ENCODE results near the gene CLDN18.

CLDN18 gene

GRCh38 chr3:138019281-138020069 lies 9.5 kb downstream of the CLDN18 start:
- FAIRE-seq (no peak), DNase-seq (ENCODE audit: extremely low spot score, insufficient read length, low read depth) (no peak)

DNA sequence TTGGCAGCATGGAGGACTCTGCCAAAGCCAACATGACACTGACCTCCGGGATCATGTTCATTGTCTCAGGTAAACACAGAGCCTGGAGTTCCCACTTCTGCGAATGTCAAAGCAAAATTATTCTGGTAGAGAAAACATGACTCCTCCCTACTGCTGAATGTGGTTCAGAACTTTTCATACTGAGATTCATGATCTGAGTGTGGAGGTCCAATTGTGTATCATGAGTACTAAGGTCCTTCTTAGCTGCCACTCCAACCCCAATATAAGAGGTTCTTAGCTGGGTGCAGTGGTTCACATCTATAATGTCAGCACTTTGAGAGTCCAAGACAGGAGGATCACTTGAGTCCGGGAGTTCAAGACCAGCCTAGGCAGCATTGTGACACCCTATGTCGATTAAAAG lies 13.8 kb downstream of the CLDN18 start:
- no peak for DNase-seq (ENCODE audit: extremely low spot score, insufficient read length, low read depth)
- FAIRE-seq = no peak

DNA sequence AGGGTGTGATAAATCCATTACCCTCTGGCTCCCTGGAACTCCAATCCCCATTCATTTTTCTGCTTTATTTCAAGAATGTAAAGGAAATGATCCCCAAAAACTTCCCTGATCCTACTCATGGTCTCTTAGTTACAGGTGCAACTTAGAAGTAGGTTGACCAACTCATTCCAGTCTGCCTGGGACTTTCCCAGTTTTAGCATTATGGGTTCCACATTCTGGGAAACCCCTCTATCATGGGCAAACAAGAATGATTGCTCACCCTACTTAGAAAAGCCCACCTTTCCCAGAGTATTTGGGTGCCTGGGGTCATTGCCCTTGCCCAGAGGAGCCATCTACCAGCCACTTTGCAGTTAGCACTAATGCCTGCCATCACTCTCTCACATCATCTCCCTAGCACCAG lies 15.6 kb downstream of the CLDN18 start:
- DNase-seq (ENCODE audit: extremely low spot score, insufficient read length, low read depth) (no peak), FAIRE-seq (peak; percentile 63)

DNA sequence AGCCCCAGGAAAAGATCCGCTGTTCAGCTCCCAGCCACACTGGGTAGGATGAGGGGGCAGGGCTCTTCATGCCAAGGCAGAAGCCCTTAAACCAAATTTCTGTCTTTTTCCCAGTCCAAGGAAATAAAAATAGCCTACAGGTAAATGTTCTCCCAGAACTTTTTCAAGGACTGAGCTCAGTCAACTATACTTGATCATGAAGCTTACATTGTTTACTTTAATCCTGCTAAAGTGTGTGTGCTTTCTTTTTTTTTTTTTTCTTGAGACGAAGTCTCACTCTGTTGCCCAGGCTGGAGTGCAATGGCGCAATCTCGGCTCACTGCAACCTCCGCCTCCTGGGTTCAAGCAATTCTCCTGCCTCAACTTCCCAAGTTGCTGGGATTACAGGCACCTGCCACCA lies 17.9 kb downstream of the CLDN18 start:
- FAIRE-seq (no peak), DNase-seq (ENCODE audit: extremely low spot score, insufficient read length, low read depth) (no peak)

DNA sequence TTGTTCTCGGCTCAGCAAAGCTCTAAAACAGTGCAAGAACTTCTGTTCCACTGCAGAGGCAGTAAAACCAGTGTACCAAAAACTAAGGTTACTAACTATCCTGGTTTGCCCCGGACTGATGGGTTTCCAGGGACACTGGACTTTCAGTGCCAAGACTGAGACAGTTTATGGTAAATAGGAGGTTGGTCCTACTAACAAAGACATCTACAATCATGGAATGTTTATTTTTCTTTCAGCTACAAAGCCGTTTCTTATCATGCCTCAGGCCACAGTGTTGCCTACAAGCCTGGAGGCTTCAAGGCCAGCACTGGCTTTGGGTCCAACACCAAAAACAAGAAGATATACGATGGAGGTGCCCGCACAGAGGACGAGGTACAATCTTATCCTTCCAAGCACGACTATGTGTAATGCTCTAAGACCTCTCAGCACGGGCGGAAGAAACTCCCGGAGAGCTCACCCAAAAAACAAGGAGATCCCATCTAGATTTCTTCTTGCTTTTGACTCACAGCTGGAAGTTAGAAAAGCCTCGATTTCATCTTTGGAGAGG lies 20.8 kb downstream of the CLDN18 start:
- FAIRE-seq = no peak
- no peak for DNase-seq (ENCODE audit: extremely low spot score, insufficient read length, low read depth)

GRCh38 chr3:138031536-138031935 lies 21.6 kb downstream of the CLDN18 start:
- FAIRE-seq (peak; percentile 53), DNase-seq (ENCODE audit: extremely low spot score, insufficient read length, low read depth) (no peak)

DNA sequence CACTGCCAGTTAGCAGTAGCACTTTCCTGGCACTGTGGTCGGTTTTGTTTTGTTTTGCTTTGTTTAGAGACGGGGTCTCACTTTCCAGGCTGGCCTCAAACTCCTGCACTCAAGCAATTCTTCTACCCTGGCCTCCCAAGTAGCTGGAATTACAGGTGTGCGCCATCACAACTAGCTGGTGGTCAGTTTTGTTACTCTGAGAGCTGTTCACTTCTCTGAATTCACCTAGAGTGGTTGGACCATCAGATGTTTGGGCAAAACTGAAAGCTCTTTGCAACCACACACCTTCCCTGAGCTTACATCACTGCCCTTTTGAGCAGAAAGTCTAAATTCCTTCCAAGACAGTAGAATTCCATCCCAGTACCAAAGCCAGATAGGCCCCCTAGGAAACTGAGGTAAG lies 22.6 kb downstream of the CLDN18 start:
- DNase-seq (ENCODE audit: extremely low spot score, insufficient read length, low read depth) = no peak

GRCh38 chr3:138033202-138033691 lies 23.3 kb downstream of the CLDN18 start:
- FAIRE-seq (no peak), DNase-seq (ENCODE audit: extremely low spot score, insufficient read length, low read depth) (no peak)

More for the DNA sequence above, 22.6 kb downstream of the CLDN18 start:
- FAIRE-seq = peak; percentile 90

DNA sequence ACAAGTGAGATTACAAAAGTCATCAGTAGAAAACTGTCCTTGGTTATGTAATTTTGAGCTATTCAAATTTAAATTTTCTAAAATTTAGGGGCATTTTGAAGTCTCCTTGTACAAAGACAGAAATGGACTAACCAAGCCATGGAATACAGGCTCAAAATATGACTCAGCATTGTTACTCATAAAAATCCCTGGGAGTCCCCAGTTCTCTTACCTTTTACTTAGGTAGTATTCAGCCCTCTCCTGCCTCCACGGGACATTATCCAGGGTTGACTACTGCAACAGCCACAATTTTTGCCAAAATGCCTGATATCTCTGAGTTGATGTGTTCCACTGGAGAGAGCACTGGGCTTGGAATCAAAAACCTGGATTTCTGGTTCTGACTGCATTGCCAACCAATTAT lies 25.0 kb downstream of the CLDN18 start:
- FAIRE-seq = no peak
- no peak for DNase-seq (ENCODE audit: extremely low spot score, insufficient read length, low read depth)

DNA sequence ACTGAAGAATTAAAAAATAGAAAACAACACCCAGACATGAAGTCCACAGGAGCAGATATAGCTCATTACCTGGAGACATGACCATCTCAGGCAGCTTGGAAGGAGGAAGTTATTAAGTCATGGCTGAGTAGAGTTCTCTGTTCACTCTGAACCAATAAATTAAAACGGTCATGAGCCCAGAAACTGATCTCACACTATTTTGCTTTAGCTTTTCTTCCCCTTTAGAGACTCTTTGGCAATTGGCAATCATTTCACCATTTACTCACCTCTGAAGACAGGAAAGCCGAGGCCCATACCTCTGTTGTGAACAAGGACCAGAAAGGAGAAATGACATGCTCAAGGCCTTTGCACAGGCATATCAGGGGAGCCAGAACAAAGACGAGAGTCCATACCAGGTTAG lies 26.6 kb downstream of the CLDN18 start:
- DNase-seq (ENCODE audit: extremely low spot score, insufficient read length, low read depth) (no peak), FAIRE-seq (peak; percentile 60)

DNA sequence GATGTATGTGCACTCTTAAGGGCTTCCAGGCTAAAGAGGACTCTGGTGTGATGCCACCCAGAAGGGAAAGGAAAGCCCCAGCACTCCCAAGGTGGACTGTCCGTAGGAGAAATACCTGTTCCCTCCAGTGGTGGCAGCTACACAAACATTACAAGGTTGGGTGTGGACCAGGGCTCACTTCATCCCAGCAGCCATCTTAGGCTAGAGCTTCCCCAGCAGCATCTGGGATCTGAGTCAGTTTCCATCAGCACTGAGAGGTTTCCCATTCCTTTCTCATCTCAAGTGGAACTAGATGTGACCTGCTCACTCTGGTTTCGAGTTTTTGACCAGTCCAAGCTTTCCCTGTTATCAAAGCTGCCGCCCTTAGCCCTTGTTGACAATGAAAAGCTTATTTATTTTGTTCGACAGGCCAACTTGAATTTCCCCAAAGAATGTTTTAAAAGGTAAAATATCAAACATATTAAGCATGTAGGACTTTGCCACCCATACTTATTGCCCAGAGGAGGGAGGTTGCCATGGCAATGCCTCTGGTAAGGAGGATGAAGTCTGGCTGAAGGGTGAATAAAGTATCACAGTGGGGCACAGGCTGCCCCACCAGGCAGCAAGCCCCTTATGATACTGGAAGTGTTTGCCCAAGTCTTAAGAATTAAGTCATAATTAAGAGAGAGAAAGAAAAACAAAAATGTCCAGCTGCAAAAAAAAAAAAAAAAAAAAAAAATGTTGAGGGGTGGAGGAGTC lies 28.9 kb downstream of the CLDN18 start:
- no peak for DNase-seq (ENCODE audit: extremely low spot score, insufficient read length, low read depth)
- FAIRE-seq = no peak

DNA sequence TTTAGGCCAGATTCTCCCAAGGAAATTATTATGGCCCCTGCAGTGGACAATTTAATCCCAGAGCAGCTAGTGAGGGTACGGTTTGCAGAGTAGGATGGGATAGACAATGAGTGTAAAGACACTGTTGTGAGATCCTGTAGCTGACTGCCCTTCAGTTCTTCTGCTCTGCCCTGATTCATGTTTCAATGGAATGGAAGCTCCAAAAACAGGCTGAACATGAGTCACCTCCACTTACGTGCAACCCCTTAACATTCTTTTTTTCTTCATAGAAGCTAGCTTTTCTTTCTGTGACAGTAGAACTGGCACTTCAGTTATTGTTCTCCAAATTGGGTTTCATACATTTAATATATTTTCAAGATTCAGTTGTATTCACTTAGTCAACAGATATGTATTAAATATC lies 32.1 kb downstream of the CLDN18 start:
- no peak for FAIRE-seq
- no peak for DNase-seq (ENCODE audit: extremely low spot score, insufficient read length, low read depth)

- DNase-seq (ENCODE audit: extremely low spot score, insufficient read length, low read depth) (no peak), FAIRE-seq (no peak)
These were observed 33.5 kb downstream of the CLDN18 start for GRCh38 chr3:138043266-138044029.

DNA sequence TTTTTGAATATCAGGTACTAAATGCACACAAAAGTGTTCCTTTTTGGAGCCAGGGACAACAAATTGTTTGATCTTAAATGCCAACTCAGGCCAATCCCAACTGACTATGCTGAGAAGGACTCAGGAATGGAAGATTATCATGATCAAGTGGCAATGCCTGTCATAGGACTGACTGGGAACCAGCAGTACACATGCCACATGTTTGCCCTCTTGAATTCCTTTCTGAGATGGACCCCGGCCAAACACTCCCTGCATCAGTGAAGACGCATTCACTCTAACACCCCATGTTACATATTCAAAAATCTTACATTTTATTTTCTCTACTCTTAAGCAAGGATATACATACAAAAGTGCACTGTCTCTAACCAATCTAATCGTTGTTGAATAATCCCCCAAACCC lies 36.1 kb downstream of the CLDN18 start:
- DNase-seq (ENCODE audit: extremely low spot score, insufficient read length, low read depth) (no peak), FAIRE-seq (no peak)

- DNase-seq (ENCODE audit: extremely low spot score, insufficient read length, low read depth) (no peak), FAIRE-seq (no peak)
These were observed 37.0 kb downstream of the CLDN18 start for GRCh38 chr3:138046955-138047354.

DNA sequence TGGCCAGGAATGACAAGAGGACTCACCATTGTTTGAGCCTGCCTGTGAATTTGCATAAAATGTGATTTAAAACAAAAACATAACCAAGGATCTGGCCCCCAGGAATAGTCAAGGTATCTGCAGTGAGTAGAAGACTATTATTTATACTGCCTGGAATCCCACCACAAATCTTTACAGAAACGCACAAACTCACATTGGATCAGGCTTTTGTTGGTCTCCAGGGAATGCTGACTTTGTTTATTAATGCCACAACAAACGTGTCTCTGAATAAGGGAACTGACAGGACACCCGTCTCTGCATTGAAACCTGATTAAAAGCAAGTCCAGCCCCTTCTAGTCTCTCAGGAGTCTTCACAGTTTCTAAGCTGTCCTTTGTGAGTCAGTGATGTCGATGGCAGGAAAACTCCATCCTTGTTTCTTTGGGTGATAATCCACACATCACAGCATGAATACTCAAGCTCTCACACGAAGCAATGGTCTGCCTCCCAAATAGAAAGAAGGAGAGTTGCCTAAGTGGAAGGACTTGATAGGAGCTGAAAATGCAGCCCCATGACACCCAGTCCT lies 37.7 kb downstream of the CLDN18 start:
- DNase-seq (ENCODE audit: extremely low spot score, insufficient read length, low read depth) (no peak), FAIRE-seq (no peak)

DNA sequence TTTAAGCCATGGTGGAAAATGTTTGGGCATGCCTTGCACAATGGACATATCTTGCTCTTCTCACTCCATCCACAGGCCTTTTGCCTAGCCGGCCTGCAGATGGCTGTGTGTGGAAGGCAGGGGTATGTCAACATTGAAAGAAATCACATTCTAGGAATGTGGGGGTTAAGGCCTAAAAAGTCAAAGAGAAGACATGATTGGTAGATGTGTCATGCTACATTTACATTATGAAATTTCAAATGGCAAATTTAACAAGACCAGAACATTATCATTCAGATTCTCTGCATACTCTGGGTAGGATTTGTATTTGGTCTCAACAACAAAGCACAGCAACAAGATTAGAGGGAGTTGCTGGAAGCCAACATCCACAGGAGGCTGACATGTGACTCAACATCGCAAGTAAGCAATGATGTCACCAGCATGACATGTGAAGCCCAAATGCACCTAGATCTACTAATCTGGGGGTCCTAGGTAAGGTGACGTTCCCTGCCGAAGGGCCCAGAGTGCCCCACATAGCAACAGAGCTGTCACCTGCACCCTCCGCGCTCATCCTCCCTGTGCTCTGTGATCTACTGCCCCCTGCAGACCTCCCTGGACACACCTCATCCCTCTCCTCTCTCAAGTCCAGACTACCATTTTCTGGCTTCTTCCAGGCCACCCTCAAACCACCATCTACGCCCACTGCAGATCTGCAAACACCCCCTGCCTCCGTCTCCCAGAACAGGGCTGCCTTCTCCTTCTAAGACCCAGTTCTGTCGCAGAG lies 39.4 kb downstream of the CLDN18 start:
- FAIRE-seq (peak; percentile 49), DNase-seq (ENCODE audit: extremely low spot score, insufficient read length, low read depth) (no peak)

GRCh38 chr3:138051947-138052802 lies 42.2 kb downstream of the CLDN18 start:
- DNase-seq (ENCODE audit: extremely low spot score, insufficient read length, low read depth) = no peak
- FAIRE-seq = peak; percentile 84

All from GM18507 (cell line).